GM18519 (cell line): ENCODE data around the gene ACIN1.
A peak's percentile ranks its signal among the peaks of the same experiment; 100 is the strongest.

ENCODE experiments used
- ATAC-seq: cut with Tn5 transposase; IDR thresholded peaks from one replicate; pipeline ENCODE4 v1.9.1; 2021; ENCODE audit warnings: mild to moderate bottlenecking, moderate library complexity; ENCODE audit not compliant: unreplicated experiment, low FRiP score

The ACIN1 gene, protein sequence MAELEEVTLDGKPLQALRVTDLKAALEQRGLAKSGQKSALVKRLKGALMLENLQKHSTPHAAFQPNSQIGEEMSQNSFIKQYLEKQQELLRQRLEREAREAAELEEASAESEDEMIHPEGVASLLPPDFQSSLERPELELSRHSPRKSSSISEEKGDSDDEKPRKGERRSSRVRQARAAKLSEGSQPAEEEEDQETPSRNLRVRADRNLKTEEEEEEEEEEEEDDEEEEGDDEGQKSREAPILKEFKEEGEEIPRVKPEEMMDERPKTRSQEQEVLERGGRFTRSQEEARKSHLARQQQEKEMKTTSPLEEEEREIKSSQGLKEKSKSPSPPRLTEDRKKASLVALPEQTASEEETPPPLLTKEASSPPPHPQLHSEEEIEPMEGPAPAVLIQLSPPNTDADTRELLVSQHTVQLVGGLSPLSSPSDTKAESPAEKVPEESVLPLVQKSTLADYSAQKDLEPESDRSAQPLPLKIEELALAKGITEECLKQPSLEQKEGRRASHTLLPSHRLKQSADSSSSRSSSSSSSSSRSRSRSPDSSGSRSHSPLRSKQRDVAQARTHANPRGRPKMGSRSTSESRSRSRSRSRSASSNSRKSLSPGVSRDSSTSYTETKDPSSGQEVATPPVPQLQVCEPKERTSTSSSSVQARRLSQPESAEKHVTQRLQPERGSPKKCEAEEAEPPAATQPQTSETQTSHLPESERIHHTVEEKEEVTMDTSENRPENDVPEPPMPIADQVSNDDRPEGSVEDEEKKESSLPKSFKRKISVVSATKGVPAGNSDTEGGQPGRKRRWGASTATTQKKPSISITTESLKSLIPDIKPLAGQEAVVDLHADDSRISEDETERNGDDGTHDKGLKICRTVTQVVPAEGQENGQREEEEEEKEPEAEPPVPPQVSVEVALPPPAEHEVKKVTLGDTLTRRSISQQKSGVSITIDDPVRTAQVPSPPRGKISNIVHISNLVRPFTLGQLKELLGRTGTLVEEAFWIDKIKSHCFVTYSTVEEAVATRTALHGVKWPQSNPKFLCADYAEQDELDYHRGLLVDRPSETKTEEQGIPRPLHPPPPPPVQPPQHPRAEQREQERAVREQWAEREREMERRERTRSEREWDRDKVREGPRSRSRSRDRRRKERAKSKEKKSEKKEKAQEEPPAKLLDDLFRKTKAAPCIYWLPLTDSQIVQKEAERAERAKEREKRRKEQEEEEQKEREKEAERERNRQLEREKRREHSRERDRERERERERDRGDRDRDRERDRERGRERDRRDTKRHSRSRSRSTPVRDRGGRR

DNA sequence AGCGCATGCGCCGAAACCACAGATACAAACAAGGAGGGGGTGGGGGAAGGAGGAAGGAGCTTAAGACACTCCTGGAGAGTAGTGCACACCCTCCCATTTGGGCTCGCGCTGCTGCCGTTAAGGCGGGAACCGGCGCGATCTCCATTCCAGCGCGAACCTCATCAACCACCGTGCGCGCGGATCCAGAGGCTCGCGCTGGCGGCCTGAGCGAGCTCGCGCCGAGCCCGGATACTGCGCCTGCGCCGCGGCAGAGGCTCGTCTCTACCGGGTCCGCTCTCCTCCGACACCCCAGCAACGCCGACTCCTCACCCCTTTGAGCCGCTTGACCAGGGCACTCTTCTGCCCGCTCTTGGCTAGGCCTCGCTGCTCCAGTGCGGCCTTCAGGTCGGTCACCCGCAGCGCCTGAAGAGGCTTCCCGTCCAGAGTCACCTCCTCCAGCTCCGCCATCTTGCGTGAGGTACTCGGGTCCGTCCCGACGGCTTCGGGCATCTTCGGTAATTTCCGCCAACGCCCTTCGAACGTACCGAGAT is at the start of gene ACIN1:
Gene ACIN1, minus strand, starts transcription at position 471 of the 530 bp plus-strand sequence. Its CDS starts 24 bp downstream, at position 447.
- peak; percentile 13 for ATAC-seq

DNA sequence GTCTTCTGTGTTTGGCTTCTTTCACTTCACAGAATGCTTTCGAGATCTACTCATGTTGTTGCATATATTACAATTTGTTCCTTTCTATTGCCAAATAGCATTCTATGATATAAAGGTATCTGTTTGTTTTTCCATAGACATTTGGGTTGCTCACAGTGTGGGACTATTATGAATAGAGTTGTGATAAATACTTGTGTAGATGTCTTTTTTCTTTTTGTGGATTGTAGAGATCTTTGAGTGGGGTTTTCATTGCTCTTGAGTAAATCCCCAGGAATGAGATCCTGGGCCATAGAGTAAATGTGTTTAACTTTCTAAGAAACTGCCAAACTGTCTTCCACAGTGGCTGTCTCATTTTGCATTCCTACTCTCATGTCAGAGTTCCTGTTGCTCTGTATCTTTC is 49.0 kb upstream of the ACIN1 start:
- ATAC-seq = no peak

DNA sequence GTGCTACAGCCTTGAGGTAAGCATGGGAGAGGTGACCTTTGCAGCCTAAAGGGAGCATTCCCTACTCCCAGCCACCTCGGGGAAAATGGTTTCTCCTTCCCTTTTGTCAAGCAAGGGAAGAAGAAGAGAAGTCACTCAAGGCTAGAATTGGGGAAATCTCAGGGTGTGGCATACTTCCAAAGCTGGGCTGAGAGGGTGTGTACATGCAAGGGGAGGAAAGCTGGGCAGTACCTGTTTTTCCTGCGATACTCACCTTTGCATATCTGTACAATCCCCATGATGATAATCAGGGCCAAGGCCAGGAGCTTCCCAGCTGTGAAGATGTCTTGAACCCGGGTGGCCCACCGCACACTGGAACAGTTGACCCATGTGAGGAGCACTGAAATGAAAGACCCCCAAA is 47.9 kb upstream of the ACIN1 start:
- no peak for ATAC-seq

DNA sequence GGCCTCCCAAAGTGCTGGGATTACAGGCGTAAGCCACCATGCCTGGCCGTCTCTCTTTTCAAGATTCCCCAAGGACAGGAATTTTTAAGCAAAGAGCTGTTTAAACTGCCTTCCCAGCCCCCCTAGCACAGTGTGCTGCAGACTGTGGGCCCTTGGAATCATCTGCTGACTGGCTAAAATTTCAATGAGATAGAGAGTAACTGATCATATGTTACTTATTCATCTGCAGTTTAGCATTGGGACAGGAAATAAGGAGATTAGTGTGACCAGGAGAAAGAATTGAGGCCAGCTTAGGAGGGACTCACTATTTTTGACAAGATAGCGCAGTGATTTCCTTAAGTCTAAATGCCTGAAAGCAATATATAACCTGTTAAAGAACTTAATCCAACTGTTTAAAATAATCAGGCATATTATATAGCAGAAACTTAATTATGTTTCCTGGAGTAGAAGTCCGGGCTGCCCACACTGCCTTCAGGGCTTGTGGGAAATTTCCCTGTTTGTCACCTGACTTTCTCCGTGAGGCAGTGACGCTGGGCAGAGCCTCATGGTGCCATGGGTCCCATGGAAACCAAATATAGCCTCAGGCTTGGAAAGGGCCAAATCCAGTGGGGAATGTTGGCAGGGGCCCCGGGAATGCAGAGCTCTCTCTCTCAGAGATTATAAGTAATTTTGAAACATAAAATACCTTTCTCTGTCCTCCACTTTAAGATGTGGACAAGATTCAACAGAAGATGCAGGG is 46.9 kb upstream of the ACIN1 start:
- ATAC-seq = no peak

DNA sequence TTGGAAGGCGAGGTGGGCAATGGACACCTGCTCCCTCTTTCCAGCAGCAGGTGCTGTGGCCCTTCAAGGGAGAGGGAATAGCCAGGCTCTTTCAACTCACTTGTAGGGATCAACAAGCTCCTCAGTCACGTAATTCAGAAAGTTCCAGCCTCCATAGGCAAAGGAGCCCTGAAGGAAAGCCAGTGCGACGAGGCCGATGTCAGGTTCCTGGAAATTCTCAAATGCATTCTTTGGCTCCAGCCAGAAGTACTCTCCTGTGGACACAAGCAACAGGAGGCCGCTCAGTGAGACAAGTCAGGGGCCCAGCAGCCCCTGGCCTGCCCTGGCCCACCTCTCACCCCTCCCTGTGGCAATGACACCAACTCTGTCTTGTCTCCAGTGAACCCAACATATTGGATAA is 45.4 kb upstream of the ACIN1 start:
- no peak for ATAC-seq

DNA sequence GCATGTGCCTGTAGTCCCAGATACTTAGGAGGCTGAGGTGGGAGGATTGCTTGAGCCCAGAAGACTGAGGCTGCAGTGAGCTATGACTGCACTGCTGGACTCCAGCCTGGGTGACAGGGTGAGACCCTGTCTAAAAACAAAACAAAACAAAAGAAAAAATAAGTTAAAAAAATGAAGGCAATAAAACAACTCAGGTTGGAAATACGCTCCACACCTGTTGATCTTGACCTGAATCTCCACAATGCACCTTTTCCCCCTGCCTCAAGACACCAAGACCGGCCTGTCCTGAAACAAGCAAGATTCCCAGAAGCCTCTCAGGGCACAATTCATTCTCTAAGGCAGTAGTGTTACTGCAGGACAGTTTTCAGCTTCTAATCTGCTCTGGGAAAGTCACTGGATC is 44.9 kb upstream of the ACIN1 start:
- ATAC-seq = no peak

DNA sequence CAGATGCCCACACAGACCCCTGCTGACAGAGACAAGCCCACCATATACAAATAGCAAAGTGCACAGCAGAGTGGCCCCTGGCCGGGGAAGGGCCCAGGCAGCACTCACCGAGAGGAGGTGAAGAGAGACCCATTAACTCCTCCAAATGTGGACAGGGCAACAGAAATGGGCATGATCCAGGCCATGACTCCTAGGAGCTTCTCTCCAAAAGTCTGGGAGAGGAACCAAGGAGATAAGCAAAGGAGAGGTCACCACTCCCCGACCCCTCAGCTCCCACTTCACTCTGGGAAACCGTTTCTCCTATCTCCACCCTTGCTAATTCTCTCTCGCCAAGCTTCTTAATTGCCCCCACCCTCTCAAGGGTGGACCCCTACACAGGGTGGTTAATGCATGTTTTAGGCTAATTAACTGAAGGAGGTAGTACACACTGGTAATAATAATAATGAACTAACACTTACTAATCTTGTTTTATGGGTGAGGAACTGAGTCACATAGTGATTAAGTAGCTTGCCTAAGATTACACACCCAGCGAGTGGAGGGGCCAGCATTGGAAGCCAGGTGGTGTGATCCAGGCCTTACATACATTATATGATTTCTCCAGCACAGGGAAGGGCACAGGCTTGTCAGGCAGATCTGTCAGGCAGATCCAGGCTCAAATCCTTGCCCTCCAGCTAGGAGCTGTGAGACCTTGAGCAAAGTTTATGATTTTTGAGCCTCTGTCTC is 43.0 kb upstream of the ACIN1 start:
- no peak for ATAC-seq

DNA sequence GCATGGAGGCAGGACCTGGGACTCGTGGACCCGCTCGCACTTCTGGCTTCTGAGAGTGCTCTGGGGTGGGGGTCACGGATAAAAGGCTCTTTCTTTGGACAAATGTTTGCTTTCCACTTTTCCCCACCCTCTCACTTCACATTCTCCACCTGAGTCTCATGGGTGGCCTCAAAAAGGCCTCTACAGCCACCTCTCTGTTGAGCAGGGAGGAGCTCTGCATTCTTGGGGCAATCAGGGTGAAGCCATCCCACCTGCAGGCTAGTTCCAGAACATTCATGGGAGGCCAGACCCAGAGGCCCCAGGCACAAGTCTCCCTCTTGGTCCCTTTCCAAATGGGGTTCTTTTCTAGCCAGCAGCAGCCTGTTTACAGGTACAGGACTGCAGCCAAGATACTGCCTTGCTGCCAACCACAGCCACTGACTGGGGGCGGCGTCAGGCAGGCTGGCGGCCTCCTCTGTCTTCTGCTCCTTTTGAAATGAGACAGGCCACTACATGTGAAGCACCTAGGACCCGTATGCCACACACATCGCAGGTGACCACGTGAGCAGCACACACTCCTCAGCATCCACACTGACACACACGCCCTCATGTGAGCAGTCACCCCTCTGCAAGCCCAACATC is 42.4 kb upstream of the ACIN1 start:
- no peak for ATAC-seq

DNA sequence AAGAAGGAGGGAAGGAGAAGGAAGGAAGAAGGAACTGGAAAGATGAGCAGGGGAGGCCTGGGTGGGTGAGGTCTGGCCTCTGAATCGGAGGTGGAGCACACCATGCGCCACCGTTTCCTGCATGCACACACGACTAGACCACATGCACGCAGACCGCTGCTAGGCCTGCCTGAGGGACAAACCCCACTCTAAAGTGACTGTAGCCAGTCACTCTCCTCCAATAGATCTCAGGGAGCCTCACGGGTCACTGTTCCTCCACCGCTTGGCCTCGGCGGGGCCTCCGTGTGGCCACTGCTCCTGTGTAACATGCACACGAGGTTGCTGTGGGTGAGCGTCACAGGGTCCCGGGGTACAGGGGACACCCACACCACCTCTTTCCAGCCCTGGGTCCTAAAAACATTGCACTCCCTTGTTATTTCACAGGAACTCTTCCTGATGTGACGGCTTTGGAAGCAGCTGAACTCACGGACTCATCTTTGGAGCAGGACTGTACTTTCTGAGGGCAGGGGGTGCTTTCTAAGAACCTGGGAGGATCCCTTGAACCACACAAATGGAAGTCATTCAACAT is 41.7 kb upstream of the ACIN1 start:
- no peak for ATAC-seq

DNA sequence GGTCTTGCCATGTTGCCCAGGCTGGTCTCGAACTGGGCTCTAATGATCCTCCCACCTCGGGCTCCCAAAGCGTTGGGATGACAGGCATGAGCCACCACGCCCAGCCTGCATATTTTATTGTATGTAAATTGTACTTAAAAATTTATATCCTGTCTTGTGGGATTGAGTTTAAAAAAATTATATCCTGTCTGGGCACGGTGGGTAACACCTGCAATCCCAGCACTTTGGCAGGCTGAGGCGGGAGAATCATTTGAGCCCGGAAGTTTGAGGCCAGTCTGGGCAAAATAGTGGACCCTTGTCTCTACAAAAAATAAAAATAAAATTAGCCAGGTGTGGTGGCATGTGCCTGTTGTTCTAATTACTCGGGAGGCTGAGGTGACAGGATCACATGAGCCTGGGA is 38.0 kb upstream of the ACIN1 start:
- no peak for ATAC-seq

DNA sequence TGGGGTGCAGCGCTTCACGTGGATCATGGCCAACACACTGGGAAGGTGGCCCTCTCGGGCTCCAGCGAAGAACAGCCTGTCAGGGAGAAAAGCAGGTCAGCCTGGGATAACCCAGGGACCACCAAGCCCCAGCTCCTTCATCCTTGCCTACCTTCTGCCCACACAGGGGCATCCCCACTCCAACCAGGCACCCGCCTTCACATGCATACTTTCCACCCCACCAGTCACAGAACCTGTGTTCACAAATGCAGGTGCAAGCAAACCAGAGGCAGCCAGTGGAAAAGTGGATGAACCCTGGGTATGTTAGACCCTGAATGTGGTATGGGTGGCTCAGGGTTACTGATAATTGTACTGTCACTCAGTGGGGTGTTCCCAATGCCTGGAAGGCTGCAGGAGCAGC is 36.5 kb upstream of the ACIN1 start:
- no peak for ATAC-seq

DNA sequence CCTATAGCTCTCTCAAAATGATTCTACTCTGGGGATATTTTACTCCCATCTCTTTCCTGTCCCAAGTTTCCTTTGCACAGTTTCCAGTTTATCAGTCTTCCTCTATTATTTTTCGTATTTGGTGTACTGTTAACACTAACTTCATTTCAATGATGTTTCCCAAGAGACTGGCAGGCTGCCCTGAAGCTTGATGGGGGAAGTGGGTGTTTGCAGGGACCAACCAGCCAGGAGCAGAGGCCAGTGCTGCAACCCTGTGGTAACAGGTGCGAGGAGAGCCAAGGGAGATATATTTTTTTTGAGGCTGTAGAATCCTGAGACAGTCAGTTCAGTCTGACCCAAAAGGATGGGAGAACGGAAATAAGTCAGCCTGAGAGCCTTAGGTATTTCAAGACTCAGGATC is 35.9 kb upstream of the ACIN1 start:
- ATAC-seq = no peak

DNA sequence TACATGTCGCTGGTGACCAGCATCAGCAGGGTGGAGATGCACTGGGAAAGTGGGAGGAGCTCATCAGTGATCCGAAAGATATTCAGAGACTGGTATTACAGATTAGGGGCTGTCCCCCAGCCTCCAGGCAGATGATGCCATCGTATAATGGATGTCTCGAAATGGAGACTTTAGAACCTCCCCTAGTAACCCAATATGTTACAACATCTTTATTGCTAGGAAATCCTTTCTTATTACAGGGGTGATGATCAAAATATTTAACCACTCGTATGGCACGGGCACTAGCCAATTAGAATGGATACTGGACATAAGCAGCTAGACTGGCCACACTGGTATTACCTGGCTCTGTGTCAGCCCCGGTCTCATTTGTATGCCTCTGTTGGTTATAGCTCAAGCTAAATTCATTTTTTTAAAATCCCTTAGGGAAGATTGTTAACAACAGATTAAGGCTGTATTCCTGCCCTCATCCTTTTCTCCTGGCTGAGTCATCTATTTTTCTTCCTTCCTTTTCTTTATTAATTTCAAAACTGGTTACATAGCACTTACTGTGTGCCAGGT is 34.9 kb upstream of the ACIN1 start:
- ATAC-seq = no peak

DNA sequence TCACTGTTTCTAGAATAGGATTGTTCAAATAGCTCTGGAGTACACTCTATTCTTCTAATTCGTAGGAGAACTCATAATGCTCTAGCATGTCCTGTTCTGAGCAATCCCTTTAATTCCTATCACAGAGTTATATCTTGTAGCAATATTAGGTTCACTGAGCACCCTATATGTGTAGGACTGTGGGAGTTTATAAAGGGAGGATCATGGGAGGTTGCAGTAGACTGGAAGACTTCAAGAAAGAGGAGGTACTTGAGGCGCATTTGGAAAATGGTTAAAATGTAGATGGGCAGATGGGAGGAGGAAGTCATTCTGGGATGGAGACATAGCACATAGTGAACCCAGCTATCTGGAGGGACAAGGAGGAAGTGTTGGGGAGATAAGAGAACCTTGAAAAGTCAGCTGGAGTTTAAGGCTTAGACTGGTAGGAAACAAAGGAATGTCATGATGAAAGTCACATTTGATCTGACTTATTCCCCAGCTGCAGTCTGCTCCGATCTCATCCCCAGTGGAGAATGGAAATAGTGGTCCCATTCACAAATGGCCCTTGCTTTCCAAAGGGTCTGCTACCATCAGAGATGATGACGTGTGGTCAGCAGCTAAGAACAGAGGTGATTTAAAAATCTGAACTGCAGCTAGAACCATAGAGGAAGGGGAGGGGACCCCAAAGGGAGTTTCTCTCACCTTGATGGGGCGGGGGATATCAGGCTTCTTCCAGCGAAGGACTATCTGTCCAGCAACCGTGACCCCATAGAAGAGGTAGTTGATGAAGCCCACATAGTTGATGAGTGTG is 34.2 kb upstream of the ACIN1 start:
- no peak for ATAC-seq

DNA sequence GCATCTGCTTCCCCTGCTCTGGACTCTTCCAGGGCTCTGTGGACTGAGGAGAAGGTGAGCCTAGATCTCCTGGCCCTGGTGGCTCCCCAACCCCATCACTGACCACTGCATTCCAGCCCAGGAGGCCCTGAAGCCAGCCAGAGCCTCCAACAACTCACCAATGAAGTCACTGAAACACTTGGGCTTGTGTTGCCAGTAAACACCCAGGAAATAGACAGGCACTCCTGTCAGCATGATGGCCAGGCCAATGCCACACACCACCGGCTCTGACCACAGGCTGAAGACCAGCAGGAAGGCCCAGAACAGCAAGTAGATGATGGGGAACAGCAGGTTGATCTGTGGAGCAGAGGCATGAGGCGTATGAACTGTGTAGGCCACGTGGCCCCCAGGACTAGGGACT is 32.9 kb upstream of the ACIN1 start:
- ATAC-seq = no peak

DNA sequence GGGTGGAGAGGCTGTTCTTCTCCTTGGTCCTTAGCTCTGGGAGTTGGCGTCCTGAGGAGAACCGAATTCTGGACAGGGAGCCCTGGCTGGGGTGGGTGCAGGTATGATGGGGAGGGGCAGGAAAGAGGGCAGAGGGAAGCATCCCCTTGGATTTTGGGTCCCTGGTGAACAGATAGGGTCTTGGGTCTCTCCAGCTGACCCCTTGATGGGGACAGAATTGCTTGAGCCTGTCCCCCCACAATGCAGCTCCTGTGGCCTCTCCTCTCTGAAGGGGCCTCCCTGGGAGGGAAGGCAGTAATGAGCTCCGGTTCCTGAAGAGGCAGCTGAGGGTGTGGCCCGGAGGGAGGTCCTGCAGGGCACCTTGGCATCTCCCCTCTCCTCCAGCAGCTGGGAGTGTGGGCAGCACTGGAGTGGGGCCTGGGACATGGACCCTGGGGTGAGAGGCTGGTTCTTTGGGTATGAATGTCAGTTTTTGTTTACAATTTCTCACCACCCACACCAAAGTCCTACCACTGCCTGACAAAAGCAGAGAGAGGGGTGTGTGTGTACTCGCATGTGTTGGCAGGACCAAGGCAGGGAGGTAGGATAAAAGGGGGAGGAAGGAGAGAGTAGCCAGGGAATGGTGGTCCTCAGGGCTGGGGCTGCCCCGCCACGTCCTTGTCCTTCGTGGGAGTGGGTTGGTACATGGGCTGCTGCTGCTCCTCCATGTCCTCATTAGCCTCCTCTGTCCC is 31.8 kb upstream of the ACIN1 start:
- ATAC-seq = no peak
